NCI-H1694 treated with DMSO at 0.1 percent for 48 hours (cell line): Measurements from ENCODE around the gene AP3S2.

Experiments used
- DNase-seq: peaks from one replicate; lab custom pipeline; 2025; lab: John Stamatoyannopoulos, UW

AP3S2 gene

GRCh38 chr15:89814112-89814742 is 79.6 kb downstream of the AP3S2 start:
- no peak for DNase-seq

- DNase-seq: no peak
Measured at GRCh38 chr15:89813381-89814111, 80.2 kb downstream of the AP3S2 start.

GRCh38 chr15:89812847-89813320 is 80.9 kb downstream of the AP3S2 start:
- no peak for DNase-seq

- no peak for DNase-seq
Measured at GRCh38 chr15:89812011-89812846, 81.6 kb downstream of the AP3S2 start.

- no peak for DNase-seq
Measured at GRCh38 chr15:89810837-89811236, 83.0 kb downstream of the AP3S2 start.

- DNase-seq: no peak
Measured at GRCh38 chr15:89809787-89810148, 84.0 kb downstream of the AP3S2 start.

GRCh38 chr15:89809093-89809786 is 84.6 kb downstream of the AP3S2 start:
- DNase-seq: no peak

GRCh38 chr15:89808160-89808870 is 85.5 kb downstream of the AP3S2 start:
- DNase-seq: no peak

GRCh38 chr15:89807689-89808088 is 86.1 kb downstream of the AP3S2 start:
- no peak for DNase-seq

- DNase-seq: no peak
Measured at GRCh38 chr15:89806559-89807550, 86.9 kb downstream of the AP3S2 start.

- DNase-seq: no peak
Measured at GRCh38 chr15:89806210-89806558, 87.6 kb downstream of the AP3S2 start.

- no peak for DNase-seq
Measured at GRCh38 chr15:89805241-89806209, 88.3 kb downstream of the AP3S2 start.

- no peak for DNase-seq
Measured at GRCh38 chr15:89803941-89804800, 89.6 kb downstream of the AP3S2 start.

GRCh38 chr15:89802986-89803824 is 90.6 kb downstream of the AP3S2 start:
- no peak for DNase-seq

GRCh38 chr15:89802231-89802928 is 91.4 kb downstream of the AP3S2 start:
- DNase-seq: no peak

GRCh38 chr15:89801471-89802195 is 92.2 kb downstream of the AP3S2 start:
- no peak for DNase-seq
